ENCODE data around the gene LRBA. TPM values are rescaled to one million over a fixed set of nuclear protein-coding genes. Genes with fewer than 3 reads are reported as not detected.
A peak's percentile ranks its signal among the peaks of the same experiment; 100 is the strongest.
"Not testable (repeated sequence)": the region's sequence is repeated elsewhere in the genome, so short reads cannot be mapped to it uniquely, and the experiment has no call there.

LRBA gene
- total RNA-seq, 1 donor from 2014 or later, result 31.0 TPM

GRCh38 chr4:150679018-150679764 lies 335.9 kb downstream of the LRBA start:
- DNase-seq (ENCODE audit: low read depth in 2 of 2), result no peak

GRCh38 chr4:150673793-150674192 lies 341.3 kb downstream of the LRBA start:
- DNase-seq (ENCODE audit: low read depth in 2 of 2), result no peak

GRCh38 chr4:150668824-150669223 lies 346.3 kb downstream of the LRBA start:
- no peak for DNase-seq (ENCODE audit: low read depth in 2 of 2)

- peak in 1 of 2 donors; percentile 76 for DNase-seq (ENCODE audit: low read depth in 2 of 2)
These were observed 350.1 kb downstream of the LRBA start for GRCh38 chr4:150664935-150665334.

GRCh38 chr4:150662686-150663085 lies 352.4 kb downstream of the LRBA start:
- no peak for DNase-seq (ENCODE audit: low read depth in 2 of 2)

- DNase-seq (ENCODE audit: low read depth in 2 of 2), result peak; percentile 2 to 22
These were observed 353.5 kb downstream of the LRBA start for GRCh38 chr4:150661551-150661950.

- not testable (repeated sequence) for DNase-seq (ENCODE audit: low read depth in 2 of 2)
These were observed 356.8 kb downstream of the LRBA start for GRCh38 chr4:150658258-150658657.

- DNase-seq (ENCODE audit: low read depth in 2 of 2), result peak; percentile 73 to 86
These were observed 358.2 kb downstream of the LRBA start for GRCh38 chr4:150656891-150657290.

GRCh38 chr4:150650751-150651150 lies 364.3 kb downstream of the LRBA start:
- no peak for DNase-seq (ENCODE audit: low read depth in 2 of 2)

GRCh38 chr4:150648123-150648522 lies 367.0 kb downstream of the LRBA start:
- DNase-seq (ENCODE audit: low read depth in 2 of 2), result no peak

GRCh38 chr4:150647008-150647407 lies 368.1 kb downstream of the LRBA start:
- DNase-seq (ENCODE audit: low read depth in 2 of 2), result no peak

- DNase-seq (ENCODE audit: low read depth in 2 of 2), result no peak
These were observed 373.5 kb downstream of the LRBA start for GRCh38 chr4:150641612-150642011.

- no peak for DNase-seq (ENCODE audit: low read depth in 2 of 2)
These were observed 382.4 kb downstream of the LRBA start for GRCh38 chr4:150632639-150633038.

- no peak for DNase-seq (ENCODE audit: low read depth in 2 of 2)
These were observed 387.0 kb downstream of the LRBA start for GRCh38 chr4:150628073-150628472.

- DNase-seq (ENCODE audit: low read depth in 2 of 2), result no peak
These were observed 390.1 kb downstream of the LRBA start for GRCh38 chr4:150625033-150625432.

GRCh38 chr4:150624055-150624454 lies 391.0 kb downstream of the LRBA start:
- no peak for DNase-seq (ENCODE audit: low read depth in 2 of 2)

- DNase-seq (ENCODE audit: low read depth in 2 of 2), result peak in 1 of 2 donors; percentile 1
These were observed 396.0 kb downstream of the LRBA start for GRCh38 chr4:150619042-150619441.

GRCh38 chr4:150609131-150609530 lies 406.0 kb downstream of the LRBA start:
- DNase-seq (ENCODE audit: low read depth in 2 of 2), result no peak

GRCh38 chr4:150600812-150601445 lies 414.2 kb downstream of the LRBA start:
- no peak for DNase-seq (ENCODE audit: low read depth in 2 of 2)

GRCh38 chr4:150599547-150599946 lies 415.5 kb downstream of the LRBA start:
- DNase-seq (ENCODE audit: low read depth in 2 of 2), result no peak

- no peak for DNase-seq (ENCODE audit: low read depth in 2 of 2)
These were observed 416.2 kb downstream of the LRBA start for GRCh38 chr4:150598909-150599308.

- DNase-seq (ENCODE audit: low read depth in 2 of 2), result peak; percentile 5 to 68
These were observed 421.1 kb downstream of the LRBA start for GRCh38 chr4:150593996-150594395.

- no peak for DNase-seq (ENCODE audit: low read depth in 2 of 2)
These were observed 423.2 kb downstream of the LRBA start for GRCh38 chr4:150591904-150592303.

All from lung microvascular endothelial cell (primary cell).